Caco-2 (cell line): ENCODE results near the gene HEPH. TPM values are rescaled to one million over a fixed set of nuclear protein-coding genes. Genes with fewer than 3 reads are reported as not detected.
"Not testable (repeated sequence)": the region's sequence is repeated elsewhere in the genome, so short reads cannot be mapped to it uniquely, and the experiment has no call there.

Experiments used
- BruUV-seq: library from RNA; stranded (reverse); fragments of 400-500 nt; replicated peaks from 2 replicates; lab custom pipeline; 2021; lab: Mats Ljungman, UMichigan
- CTCF ChIA-PET: fragments of 300-600 bp; sonication (Branson Sonifier 250); formaldehyde crosslinking; loops from one replicate; lab custom pipeline; 2022; ENCODE audit warnings: antibody characterized with exemption; lab: Charles Lee
- POLR2A ChIA-PET: fragments of 300-600 bp; sonication (Branson Sonifier 250); formaldehyde crosslinking; loops from one replicate; lab custom pipeline; 2022; ENCODE audit warnings: antibody characterized with exemption; lab: Charles Lee
- DNase-seq, 2 experiments: peaks; one replicate each; pipeline versions ENCODE4 v3.0.0 to v3.0.0-alpha.2; 2020 to 2022
- H3K27me3 ChIP-seq: replicated peaks from 2 replicates; pipeline ENCODE4 v1.6.0; 2011; ENCODE audit warnings: low read length; ENCODE audit not compliant: control insufficient read depth, insufficient read depth
- H3K36me3 ChIP-seq: 2 replicates; pipeline ENCODE4 v1.5.1; 2011; ENCODE audit warnings: low read length; ENCODE audit not compliant: control insufficient read depth, insufficient read depth
- H3K4me1 ChIP-seq: fragments of 250-450 bp; sonication (Bioruptor Pico); 2 replicates; pipeline ENCODE4 v1.5.1; 2020; ENCODE audit warnings: mild to moderate bottlenecking
- H3K4me3 ChIP-seq: 2 replicates; pipeline ENCODE4 v1.5.1; 2011; ENCODE audit warnings: low read depth, mild to moderate bottlenecking, control low read depth, low read length
- H3K9me3 ChIP-seq: fragments of 250-450 bp; sonication (Bioruptor Pico); 2 replicates; pipeline ENCODE4 v1.5.1; 2020; ENCODE audit warnings: mild to moderate bottlenecking, moderate library complexity
- H3K27ac Mint-ChIP-seq: one replicate; pipeline ENCODE4 v1.8.0; 2022; ENCODE audit warnings: mixed read lengths; ENCODE audit not compliant: unreplicated experiment
- H3K27me3 Mint-ChIP-seq: one replicate; pipeline ENCODE4 v1.8.0; 2022; ENCODE audit warnings: mixed read lengths; ENCODE audit not compliant: insufficient read depth, unreplicated experiment
- H3K36me3 Mint-ChIP-seq: one replicate; pipeline ENCODE4 v1.8.0; 2022; ENCODE audit warnings: mild to moderate bottlenecking, mixed read lengths; ENCODE audit not compliant: insufficient read depth, unreplicated experiment
- H3K4me1 Mint-ChIP-seq: one replicate; pipeline ENCODE4 v1.8.0; 2022; ENCODE audit warnings: low read depth, mixed read lengths; ENCODE audit not compliant: unreplicated experiment
- H3K4me3 Mint-ChIP-seq: one replicate; pipeline ENCODE4 v1.8.0; 2022; ENCODE audit warnings: mild to moderate bottlenecking, moderate library complexity, mixed read lengths; ENCODE audit not compliant: unreplicated experiment
- H3K9me3 Mint-ChIP-seq: one replicate; pipeline ENCODE4 v1.8.0; 2022; ENCODE audit warnings: mixed read lengths; ENCODE audit not compliant: unreplicated experiment
- intact Hi-C: fragments of 100-400 bp; cut with micrococcal nuclease; formaldehyde crosslinking; loops from one replicate; pipeline ENCODE4 v1.10.0; 2022; ENCODE audit not compliant: unreplicated experiment
- total RNA-seq: library from RNA; stranded (reverse); gene quantifications from 2 replicates; pipeline ENCODE4 v1.2.3, GENCODE V29; 2022
- TF ChIP-seq, protein P1 (sequence below), 2 experiments: fragments of 200-600 bp in 1 of 2; IDR thresholded peaks; 1 replicate in 1 of 2; 2 replicates in 1 of 2; pipeline versions ENCODE4 v1.5.1 to v1.8.0; 2011 to 2022; ENCODE audit warnings: antibody characterized with exemption in 1 of 2, control low read depth in 1 of 2, inconsistent platforms in 1 of 2, low read depth in 1 of 2, low read length in 1 of 2, mild to moderate bottlenecking in 1 of 2, moderate library complexity in 1 of 2; ENCODE audit not compliant: insufficient read depth in 1 of 2, severe bottlenecking in 1 of 2, unreplicated experiment in 1 of 2

Gene HEPH
- total RNA-seq, 1 experiment from 2014 or later, result 27.9 TPM

DNA sequence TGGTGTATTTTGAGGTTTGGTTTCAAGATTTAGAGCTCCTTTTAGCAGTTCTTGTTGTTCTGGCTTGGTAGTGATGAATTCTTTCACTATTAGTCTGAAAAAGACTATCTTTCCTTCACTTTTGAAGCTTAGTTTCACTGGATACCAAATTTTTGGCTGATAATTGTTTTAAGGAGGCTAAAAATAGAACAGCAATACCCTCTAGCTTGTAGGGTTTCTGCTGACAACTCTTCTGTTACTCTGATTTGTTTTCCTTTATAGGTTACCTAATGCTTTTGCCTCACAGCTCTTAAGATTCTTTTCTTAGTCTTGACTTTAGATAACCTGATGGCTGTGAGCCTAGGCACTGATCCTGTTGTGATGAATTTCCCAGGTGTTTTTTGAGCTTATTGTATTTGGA, 33.6 kb upstream of the HEPH start:
- no peaks in the 10 kb centered on the region for H3K36me3 Mint-ChIP-seq
- ChIA-PET POLR2A (no interaction called here), CTCF (no interaction called here)
- intact Hi-C loops, result no loop called here
- no peaks in the 10 kb centered on the region for H3K36me3 ChIP-seq
- DNase-seq, result no peak
- no peaks in the 10 kb centered on the region for H3K27me3 Mint-ChIP-seq
- no peaks in the 10 kb centered on the region for H3K9me3 ChIP-seq
- no TSS peak for BruUV-seq
- H3K4me3 Mint-ChIP-seq, result no peak overlapping the region
- H3K27ac Mint-ChIP-seq, result no peak overlapping the region
- H3K9me3 Mint-ChIP-seq, result peaks cover 15% of the 10 kb centered on the region
- no peaks in the 10 kb centered on the region for H3K27me3 ChIP-seq
- no peaks in the 10 kb centered on the region for H3K4me1 Mint-ChIP-seq
- TF ChIP-seq, protein P1, sequence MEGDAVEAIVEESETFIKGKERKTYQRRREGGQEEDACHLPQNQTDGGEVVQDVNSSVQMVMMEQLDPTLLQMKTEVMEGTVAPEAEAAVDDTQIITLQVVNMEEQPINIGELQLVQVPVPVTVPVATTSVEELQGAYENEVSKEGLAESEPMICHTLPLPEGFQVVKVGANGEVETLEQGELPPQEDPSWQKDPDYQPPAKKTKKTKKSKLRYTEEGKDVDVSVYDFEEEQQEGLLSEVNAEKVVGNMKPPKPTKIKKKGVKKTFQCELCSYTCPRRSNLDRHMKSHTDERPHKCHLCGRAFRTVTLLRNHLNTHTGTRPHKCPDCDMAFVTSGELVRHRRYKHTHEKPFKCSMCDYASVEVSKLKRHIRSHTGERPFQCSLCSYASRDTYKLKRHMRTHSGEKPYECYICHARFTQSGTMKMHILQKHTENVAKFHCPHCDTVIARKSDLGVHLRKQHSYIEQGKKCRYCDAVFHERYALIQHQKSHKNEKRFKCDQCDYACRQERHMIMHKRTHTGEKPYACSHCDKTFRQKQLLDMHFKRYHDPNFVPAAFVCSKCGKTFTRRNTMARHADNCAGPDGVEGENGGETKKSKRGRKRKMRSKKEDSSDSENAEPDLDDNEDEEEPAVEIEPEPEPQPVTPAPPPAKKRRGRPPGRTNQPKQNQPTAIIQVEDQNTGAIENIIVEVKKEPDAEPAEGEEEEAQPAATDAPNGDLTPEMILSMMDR (IDR thresholded peaks at IDR 0.05; ENCODE audit: insufficient read depth in 1 of 2, low read depth in 1 of 2, low read length in 1 of 2, severe bottlenecking in 1 of 2, unreplicated experiment in 1 of 2), result no peak
- H3K4me3 ChIP-seq, result no peak overlapping the region
- no peaks in the 10 kb centered on the region for H3K4me1 ChIP-seq

DNA sequence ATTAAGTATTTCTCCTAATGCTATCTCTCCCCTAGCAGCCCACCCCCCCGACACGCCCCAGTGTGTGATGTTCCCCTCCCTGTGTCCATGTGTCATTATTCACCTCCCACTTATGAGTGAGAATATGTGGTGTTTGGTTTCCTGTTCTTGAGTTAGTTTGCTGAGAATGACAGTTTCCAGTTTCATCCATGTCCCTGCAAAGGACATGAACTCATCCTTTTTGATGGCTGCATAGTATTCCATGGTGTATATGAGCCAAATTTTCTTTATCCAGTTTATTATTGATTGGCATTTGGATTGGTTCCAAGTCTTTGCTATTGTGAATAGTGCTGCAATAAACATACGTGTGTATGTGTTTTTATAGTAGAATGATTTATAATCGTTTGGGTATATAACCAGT, 28.8 kb upstream of the HEPH start:
- H3K4me3 Mint-ChIP-seq, H3K4me3 ChIP-seq, CTCF ChIA-PET, POLR2A ChIA-PET, BruUV-seq, H3K27me3 Mint-ChIP-seq, H3K27me3 ChIP-seq, H3K36me3 ChIP-seq, H3K9me3 Mint-ChIP-seq, H3K27ac Mint-ChIP-seq, H3K36me3 Mint-ChIP-seq, DNase-seq, H3K9me3 ChIP-seq, H3K4me1 Mint-ChIP-seq, H3K4me1 ChIP-seq, intact Hi-C loops: not testable (repeated sequence)

DNA sequence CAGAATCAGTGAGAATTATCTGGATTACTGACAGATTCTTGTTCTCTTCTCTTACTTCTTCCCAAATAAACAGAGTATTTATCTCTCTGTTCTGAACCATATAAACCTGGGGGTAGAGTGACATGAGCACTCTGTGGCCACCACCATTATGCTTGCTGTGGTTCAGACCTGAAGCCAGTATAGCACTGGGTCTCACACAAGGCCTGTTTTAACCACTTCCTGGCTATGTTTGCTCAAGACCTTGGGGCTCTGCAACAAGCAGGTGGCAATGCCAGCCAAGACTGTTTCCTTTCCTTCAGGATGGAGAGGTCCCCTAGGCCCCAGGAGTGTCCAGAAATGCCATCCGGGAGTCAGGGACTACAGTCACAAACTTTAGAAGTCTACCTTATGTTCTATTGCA, 21.7 kb upstream of the HEPH start:
- BruUV-seq, result no TSS peak
- no peaks in the 10 kb centered on the region for H3K9me3 Mint-ChIP-seq

More for the DNA sequence above, 21.7 kb upstream of the HEPH start:
- POLR2A ChIA-PET, result no interaction called here
- TF ChIP-seq, protein P1 (IDR thresholded peaks at IDR 0.05; ENCODE audit: insufficient read depth in 1 of 2, low read depth in 1 of 2, low read length in 1 of 2, severe bottlenecking in 1 of 2, unreplicated experiment in 1 of 2), result no peak
- Mint-ChIP-seq H3K4me3 (no peak overlapping the region), H3K27ac (no peak overlapping the region), H3K27me3 (no peaks in the 10 kb centered on the region), H3K4me1 (no peaks in the 10 kb centered on the region), H3K36me3 (no peaks in the 10 kb centered on the region)
- Histone ChIP-seq H3K4me3 (no peak overlapping the region), H3K27me3 (no peaks in the 10 kb centered on the region), H3K4me1 (no peaks in the 10 kb centered on the region), H3K9me3 (no peaks in the 10 kb centered on the region), H3K36me3 (no peaks in the 10 kb centered on the region)
- intact Hi-C loops, result no loop called here
- CTCF ChIA-PET, result no interaction called here
- DNase-seq, result no peak
